T follicular helper cell (primary cell): ENCODE data around the gene SWT1.
"Not testable (repeated sequence)": the region's sequence is repeated elsewhere in the genome, so short reads cannot be mapped to it uniquely, and the experiment has no call there.

Experiments used
- DNase-seq: peaks from one replicate; pipeline ENCODE4 v3.0.0-alpha.2; 2020; ENCODE audit warnings: low read depth

The SWT1 gene

GRCh38 chr1:185245466-185245865, 88.5 kb downstream of the SWT1 start:
- no peak for DNase-seq

- no peak for DNase-seq
These were observed 92.6 kb downstream of the SWT1 start for GRCh38 chr1:185249563-185249962.

GRCh38 chr1:185250063-185250462, 93.1 kb downstream of the SWT1 start:
- DNase-seq = no peak

GRCh38 chr1:185251928-185252327, 95.0 kb downstream of the SWT1 start:
- not testable (repeated sequence) for DNase-seq

- DNase-seq = not testable (repeated sequence)
These were observed 95.4 kb downstream of the SWT1 start for GRCh38 chr1:185252404-185252803.

GRCh38 chr1:185255595-185255994, 98.6 kb downstream of the SWT1 start:
- not testable (repeated sequence) for DNase-seq

- DNase-seq = not testable (repeated sequence)
These were observed 100.4 kb downstream of the SWT1 start for GRCh38 chr1:185257116-185257949.

GRCh38 chr1:185257950-185258208, 100.9 kb downstream of the SWT1 start:
- DNase-seq = no peak

- DNase-seq = no peak
These were observed 101.7 kb downstream of the SWT1 start for GRCh38 chr1:185258676-185259075.

GRCh38 chr1:185260611-185261010, 103.6 kb downstream of the SWT1 start:
- no peak for DNase-seq

GRCh38 chr1:185262151-185262550, 105.2 kb downstream of the SWT1 start:
- no peak for DNase-seq

GRCh38 chr1:185263292-185263691, 106.3 kb downstream of the SWT1 start:
- no peak for DNase-seq

- no peak for DNase-seq
These were observed 106.8 kb downstream of the SWT1 start for GRCh38 chr1:185263780-185264179.

- DNase-seq = no peak
These were observed 108.3 kb downstream of the SWT1 start for GRCh38 chr1:185265314-185265713.

- DNase-seq = no peak
These were observed 110.3 kb downstream of the SWT1 start for GRCh38 chr1:185267301-185267700.

- DNase-seq = no peak
These were observed 110.7 kb downstream of the SWT1 start for GRCh38 chr1:185267701-185268100.

- no peak for DNase-seq
These were observed 111.4 kb downstream of the SWT1 start for GRCh38 chr1:185268352-185268751.

GRCh38 chr1:185271921-185272320, 115.0 kb downstream of the SWT1 start:
- DNase-seq = no peak

GRCh38 chr1:185279571-185279970, 122.6 kb downstream of the SWT1 start:
- DNase-seq = no peak

- DNase-seq = no peak
These were observed 123.6 kb downstream of the SWT1 start for GRCh38 chr1:185280589-185280988.

GRCh38 chr1:185281245-185281644, 124.3 kb downstream of the SWT1 start:
- DNase-seq = peak; percentile 4

GRCh38 chr1:185284116-185284515, 127.1 kb downstream of the SWT1 start:
- no peak for DNase-seq

- DNase-seq = no peak
These were observed 127.7 kb downstream of the SWT1 start for GRCh38 chr1:185284533-185285276.

GRCh38 chr1:185287451-185287850, 130.5 kb downstream of the SWT1 start:
- DNase-seq = no peak
